T-helper 1 cell treated with Interleukin-12 subunit alpha and Interleukin-12 subunit beta and Interleukin-4 antibody, amounts not matched to agents 30 μg/mL and 1 μg/mL, for 36 hours (primary cell): ENCODE measurements around the gene SURF6.

Experiments
- H3K27ac Mint-ChIP-seq: one replicate; pipeline ENCODE4 v1.8.0; 2021; ENCODE audit warnings: mild to moderate bottlenecking, mixed read lengths
- H3K27me3 Mint-ChIP-seq: one replicate; pipeline ENCODE4 v1.8.0; 2021; ENCODE audit warnings: low read depth, mixed read lengths
- H3K36me3 Mint-ChIP-seq: one replicate; pipeline ENCODE4 v1.8.0; 2021; ENCODE audit warnings: low read depth, mixed read lengths
- H3K4me1 Mint-ChIP-seq: one replicate; pipeline ENCODE4 v1.8.0; 2021; ENCODE audit warnings: low read depth, mixed read lengths
- H3K4me3 Mint-ChIP-seq: one replicate; pipeline ENCODE4 v1.8.0; 2021; ENCODE audit warnings: mild to moderate bottlenecking, moderate library complexity, mixed read lengths
- H3K9me3 Mint-ChIP-seq: one replicate; pipeline ENCODE4 v1.8.0; 2021; ENCODE audit warnings: mixed read lengths

The SURF6 gene

GRCh38 chr9:133374612-133375115, 38.7 kb upstream of the SURF6 start:
- Mint-ChIP-seq H3K27me3 (no peaks in the 10 kb centered on the region), H3K4me1 (peaks cover 43% of the 10 kb centered on the region), H3K4me3 (peak overlapping the region; percentile 97), H3K9me3 (no peaks in the 10 kb centered on the region), H3K36me3 (peaks cover 18% of the 10 kb centered on the region), H3K27ac (peak overlapping the region; percentile 97)

- peak overlapping the region; percentile 76 for H3K4me3 Mint-ChIP-seq
These were observed 36.2 kb upstream of the SURF6 start for GRCh38 chr9:133372144-133372543.

GRCh38 chr9:133371261-133371711, 35.3 kb upstream of the SURF6 start:
- no peaks in the 10 kb centered on the region for H3K9me3 Mint-ChIP-seq
- H3K36me3 Mint-ChIP-seq, result peaks cover 35% of the 10 kb centered on the region
- H3K4me3 Mint-ChIP-seq, result peak overlapping the region; percentile 76
- peak overlapping the region; percentile 87 for H3K27ac Mint-ChIP-seq
- H3K27me3 Mint-ChIP-seq, result no peaks in the 10 kb centered on the region
- H3K4me1 Mint-ChIP-seq, result peaks cover 62% of the 10 kb centered on the region

More at GRCh38 chr9:133372144-133372543, 36.2 kb upstream of the SURF6 start:
- H3K27ac Mint-ChIP-seq, result peak overlapping the region; percentile 87
- H3K9me3 Mint-ChIP-seq, result no peaks in the 10 kb centered on the region
- peaks cover 31% of the 10 kb centered on the region for H3K36me3 Mint-ChIP-seq
- peaks cover 60% of the 10 kb centered on the region for H3K4me1 Mint-ChIP-seq
- H3K27me3 Mint-ChIP-seq, result no peaks in the 10 kb centered on the region

GRCh38 chr9:133370685-133371084, 34.7 kb upstream of the SURF6 start:
- H3K9me3 Mint-ChIP-seq, result no peaks in the 10 kb centered on the region
- H3K36me3 Mint-ChIP-seq, result peaks cover 41% of the 10 kb centered on the region
- peaks cover 64% of the 10 kb centered on the region for H3K4me1 Mint-ChIP-seq

GRCh38 chr9:133369933-133370332, 33.9 kb upstream of the SURF6 start:
- Mint-ChIP-seq H3K9me3 (no peaks in the 10 kb centered on the region), H3K36me3 (peaks cover 43% of the 10 kb centered on the region), H3K27me3 (no peaks in the 10 kb centered on the region), H3K4me3 (peak overlapping the region; percentile 76), H3K4me1 (peaks cover 64% of the 10 kb centered on the region), H3K27ac (peak overlapping the region; percentile 87)

More at GRCh38 chr9:133370685-133371084, 34.7 kb upstream of the SURF6 start:
- Mint-ChIP-seq H3K27ac (peak overlapping the region; percentile 87), H3K4me3 (peak overlapping the region; percentile 76), H3K27me3 (no peaks in the 10 kb centered on the region)

GRCh38 chr9:133369422-133369821, 33.4 kb upstream of the SURF6 start:
- peaks cover 44% of the 10 kb centered on the region for H3K36me3 Mint-ChIP-seq
- H3K4me3 Mint-ChIP-seq, result peak overlapping the region; percentile 76
- H3K27ac Mint-ChIP-seq, result peak overlapping the region; percentile 62
- H3K27me3 Mint-ChIP-seq, result no peaks in the 10 kb centered on the region
- no peaks in the 10 kb centered on the region for H3K9me3 Mint-ChIP-seq
- peaks cover 60% of the 10 kb centered on the region for H3K4me1 Mint-ChIP-seq

- H3K27me3 Mint-ChIP-seq, result no peaks in the 10 kb centered on the region
- H3K27ac Mint-ChIP-seq, result peak overlapping the region; percentile 53
- H3K36me3 Mint-ChIP-seq, result peaks cover 51% of the 10 kb centered on the region
- H3K9me3 Mint-ChIP-seq, result no peaks in the 10 kb centered on the region
- H3K4me1 Mint-ChIP-seq, result peaks cover 56% of the 10 kb centered on the region
- peak overlapping the region; percentile 33 for H3K4me3 Mint-ChIP-seq
These were observed 32.4 kb upstream of the SURF6 start for GRCh38 chr9:133368249-133368881.

- H3K27ac Mint-ChIP-seq, result no peak overlapping the region
- no peaks in the 10 kb centered on the region for H3K27me3 Mint-ChIP-seq
- H3K4me1 Mint-ChIP-seq, result peaks cover 52% of the 10 kb centered on the region
- no peak overlapping the region for H3K4me3 Mint-ChIP-seq
- peaks cover 51% of the 10 kb centered on the region for H3K36me3 Mint-ChIP-seq
- no peaks in the 10 kb centered on the region for H3K9me3 Mint-ChIP-seq
These were observed 31.8 kb upstream of the SURF6 start for GRCh38 chr9:133367778-133368177.

- no peaks in the 10 kb centered on the region for H3K27me3 Mint-ChIP-seq
- peaks cover 52% of the 10 kb centered on the region for H3K36me3 Mint-ChIP-seq
- H3K27ac Mint-ChIP-seq, result no peak overlapping the region
These were observed 31.2 kb upstream of the SURF6 start for GRCh38 chr9:133367221-133367620.

GRCh38 chr9:133366435-133366834, 30.4 kb upstream of the SURF6 start:
- Mint-ChIP-seq H3K27ac (no peak overlapping the region), H3K9me3 (no peaks in the 10 kb centered on the region), H3K36me3 (peaks cover 59% of the 10 kb centered on the region), H3K27me3 (no peaks in the 10 kb centered on the region), H3K4me1 (peaks cover 44% of the 10 kb centered on the region), H3K4me3 (no peak overlapping the region)

More at GRCh38 chr9:133367221-133367620, 31.2 kb upstream of the SURF6 start:
- no peaks in the 10 kb centered on the region for H3K9me3 Mint-ChIP-seq
- H3K4me1 Mint-ChIP-seq, result peaks cover 46% of the 10 kb centered on the region
- no peak overlapping the region for H3K4me3 Mint-ChIP-seq

GRCh38 chr9:133362359-133363044, 26.5 kb upstream of the SURF6 start:
- H3K27ac Mint-ChIP-seq, result no peak overlapping the region
- H3K9me3 Mint-ChIP-seq, result no peaks in the 10 kb centered on the region
- no peaks in the 10 kb centered on the region for H3K27me3 Mint-ChIP-seq
- no peak overlapping the region for H3K4me3 Mint-ChIP-seq
- H3K36me3 Mint-ChIP-seq, result peaks cover 48% of the 10 kb centered on the region
- peaks cover 22% of the 10 kb centered on the region for H3K4me1 Mint-ChIP-seq

- H3K4me1 Mint-ChIP-seq, result peaks cover 25% of the 10 kb centered on the region
- H3K9me3 Mint-ChIP-seq, result no peaks in the 10 kb centered on the region
- no peak overlapping the region for H3K4me3 Mint-ChIP-seq
- no peak overlapping the region for H3K27ac Mint-ChIP-seq
- no peaks in the 10 kb centered on the region for H3K27me3 Mint-ChIP-seq
- peaks cover 43% of the 10 kb centered on the region for H3K36me3 Mint-ChIP-seq
These were observed 25.6 kb upstream of the SURF6 start for GRCh38 chr9:133361507-133362092.

GRCh38 chr9:133360400-133361393, 24.7 kb upstream of the SURF6 start:
- H3K27ac Mint-ChIP-seq, result peak overlapping the region; percentile 26
- H3K4me3 Mint-ChIP-seq, result no peak overlapping the region
- H3K9me3 Mint-ChIP-seq, result no peaks in the 10 kb centered on the region
- peaks cover 37% of the 10 kb centered on the region for H3K36me3 Mint-ChIP-seq
- H3K27me3 Mint-ChIP-seq, result no peaks in the 10 kb centered on the region
- H3K4me1 Mint-ChIP-seq, result peaks cover 23% of the 10 kb centered on the region
